ENCODE results near the gene HEG1. TPM values are rescaled to one million over a fixed set of nuclear protein-coding genes. Genes with fewer than 3 reads are reported as not detected.

Gene HEG1
- polyA plus RNA-seq, 3 donors = 0.28 to 4.2 (median 0.69) TPM

GRCh38 chr3:125058529-125058928, 2.7 kb upstream of the HEG1 start:
- no peaks in the 10 kb centered on the region for H3K9me3 ChIP-seq (replicated peaks in 1 of 2; ENCODE audit: control insufficient read depth in 1 of 2, insufficient read depth in 1 of 2, low read length in 2 of 2)
- TF ChIP-seq, protein P1, sequence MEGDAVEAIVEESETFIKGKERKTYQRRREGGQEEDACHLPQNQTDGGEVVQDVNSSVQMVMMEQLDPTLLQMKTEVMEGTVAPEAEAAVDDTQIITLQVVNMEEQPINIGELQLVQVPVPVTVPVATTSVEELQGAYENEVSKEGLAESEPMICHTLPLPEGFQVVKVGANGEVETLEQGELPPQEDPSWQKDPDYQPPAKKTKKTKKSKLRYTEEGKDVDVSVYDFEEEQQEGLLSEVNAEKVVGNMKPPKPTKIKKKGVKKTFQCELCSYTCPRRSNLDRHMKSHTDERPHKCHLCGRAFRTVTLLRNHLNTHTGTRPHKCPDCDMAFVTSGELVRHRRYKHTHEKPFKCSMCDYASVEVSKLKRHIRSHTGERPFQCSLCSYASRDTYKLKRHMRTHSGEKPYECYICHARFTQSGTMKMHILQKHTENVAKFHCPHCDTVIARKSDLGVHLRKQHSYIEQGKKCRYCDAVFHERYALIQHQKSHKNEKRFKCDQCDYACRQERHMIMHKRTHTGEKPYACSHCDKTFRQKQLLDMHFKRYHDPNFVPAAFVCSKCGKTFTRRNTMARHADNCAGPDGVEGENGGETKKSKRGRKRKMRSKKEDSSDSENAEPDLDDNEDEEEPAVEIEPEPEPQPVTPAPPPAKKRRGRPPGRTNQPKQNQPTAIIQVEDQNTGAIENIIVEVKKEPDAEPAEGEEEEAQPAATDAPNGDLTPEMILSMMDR (IDR thresholded peaks at IDR 0.05) = no peak
- DNase-seq = no peak
- H3K4me1 ChIP-seq (ENCODE audit: control insufficient read depth in 1 of 2, insufficient read depth in 2 of 2, low read length in 2 of 2) = peaks cover 14 to 16% of the 10 kb centered on the region in 2 donors
- no peak overlapping the region for H3K27ac ChIP-seq (ENCODE audit: low read depth in 1 of 2, low read length in 2 of 2)
- H3K9ac ChIP-seq (ENCODE audit: insufficient read depth, low read length, poor library complexity, severe bottlenecking) = no peak overlapping the region
- no peak overlapping the region for H3K4me2 ChIP-seq (replicated peaks; ENCODE audit: extremely low read depth, low read length, poor library complexity, severe bottlenecking)
- no peak overlapping the region for H3K27ac Mint-ChIP-seq
- no peaks in the 10 kb centered on the region for H3K36me3 ChIP-seq (replicated peaks in 1 of 2; ENCODE audit: control insufficient read depth in 1 of 2, insufficient read depth in 2 of 2, low read length in 2 of 2)
- H3K36me3 Mint-ChIP-seq = peaks cover 0 to 8% of the 10 kb centered on the region in 2 donors
- intact Hi-C loops (cut with micrococcal nuclease) = loop anchor here (5.0 to 10.0 kb wide), 2 partner anchors 76 to 104 kb away; no protein-coding TSS in a partner anchor
- H4K20me1 ChIP-seq (ENCODE audit: insufficient read depth, low read length) = no peaks in the 10 kb centered on the region
- no peaks in the 10 kb centered on the region for H3K79me2 ChIP-seq (ENCODE audit: insufficient read depth, low read length)
- no peaks in the 10 kb centered on the region for H3K9me3 Mint-ChIP-seq
- no peak overlapping the region for H2AFZ ChIP-seq (ENCODE audit: insufficient read depth, low read depth, low read length, poor library complexity, severe bottlenecking)
- no peak overlapping the region for H3K4me3 ChIP-seq (replicated peaks in 1 of 3; ENCODE audit: low read depth in 2 of 3, low read length in 3 of 3)
- WGBS (ENCODE audit: insufficient coverage) = 100% methylated on average over 2 of the region's 3 CpGs
- H3K27me3 Mint-ChIP-seq (ENCODE audit: low read depth in 3 of 3) = peaks cover 22 to 47% (median 24%) of the 10 kb centered on the region in 3 donors
- H3K4me1 Mint-ChIP-seq = peaks cover 30% of the 10 kb centered on the region
- peaks cover 8 to 19% of the 10 kb centered on the region in 2 donors for H3K27me3 ChIP-seq (ENCODE audit: control insufficient read depth in 2 of 2, insufficient read depth in 2 of 2, low read length in 2 of 2)
- H3K4me3 Mint-ChIP-seq = no peak overlapping the region

GRCh38 chr3:125057186-125057850, 1.5 kb upstream of the HEG1 start:
- no peak overlapping the region for H3K27ac ChIP-seq (ENCODE audit: low read depth in 1 of 2, low read length in 2 of 2)
- H3K79me2 ChIP-seq (ENCODE audit: insufficient read depth, low read length) = no peaks in the 10 kb centered on the region
- Mint-ChIP-seq H3K9me3 (no peaks in the 10 kb centered on the region), H3K4me3 (peak overlapping the region; percentile 11 to 79), H3K27ac (peak overlapping the region in 1 of 7 donors; percentile 58), H3K27me3 (ENCODE audit: low read depth in 3 of 3) (peaks cover 17 to 48% (median 23%) of the 10 kb centered on the region in 3 donors), H3K36me3 (peaks cover 0 to 10% of the 10 kb centered on the region in 2 donors), H3K4me1 (peaks cover 38% of the 10 kb centered on the region)
- no peak overlapping the region for H3K4me2 ChIP-seq (replicated peaks; ENCODE audit: extremely low read depth, low read length, poor library complexity, severe bottlenecking)
- DNase-seq = peak in 1 of 3 donors; percentile 12
- intact Hi-C loops (cut with micrococcal nuclease) = loop anchor here (5.0 to 10.0 kb wide), 2 partner anchors 77 to 105 kb away; no protein-coding TSS in a partner anchor
- no peak overlapping the region for H3K4me3 ChIP-seq (replicated peaks in 1 of 3; ENCODE audit: low read depth in 2 of 3, low read length in 3 of 3)
- no peak overlapping the region for H2AFZ ChIP-seq (ENCODE audit: insufficient read depth, low read depth, low read length, poor library complexity, severe bottlenecking)
- H4K20me1 ChIP-seq (ENCODE audit: insufficient read depth, low read length) = peaks cover 3% of the 10 kb centered on the region
- peaks cover 18 to 26% of the 10 kb centered on the region in 2 donors for H3K4me1 ChIP-seq (ENCODE audit: control insufficient read depth in 1 of 2, insufficient read depth in 2 of 2, low read length in 2 of 2)
- WGBS (ENCODE audit: insufficient coverage) = no CpG with 5 or more reads among the region's 3 CpGs
- TF ChIP-seq, protein P1 (IDR thresholded peaks at IDR 0.05) = no peak
- H3K36me3 ChIP-seq (replicated peaks in 1 of 2; ENCODE audit: control insufficient read depth in 1 of 2, insufficient read depth in 2 of 2, low read length in 2 of 2) = no peaks in the 10 kb centered on the region
- H3K9me3 ChIP-seq (replicated peaks in 1 of 2; ENCODE audit: control insufficient read depth in 1 of 2, insufficient read depth in 1 of 2, low read length in 2 of 2) = no peaks in the 10 kb centered on the region
- peaks cover 8 to 19% of the 10 kb centered on the region in 2 donors for H3K27me3 ChIP-seq (ENCODE audit: control insufficient read depth in 2 of 2, insufficient read depth in 2 of 2, low read length in 2 of 2)
- H3K9ac ChIP-seq (ENCODE audit: insufficient read depth, low read length, poor library complexity, severe bottlenecking) = no peak overlapping the region

Data from CD14-positive monocyte (primary cell).